K562 (cell line): Measurements from ENCODE around the gene KLK15. TPM values are rescaled to one million over a fixed set of nuclear protein-coding genes. Genes with fewer than 3 reads are reported as not detected.
"Not testable (repeated sequence)": the region's sequence is repeated elsewhere in the genome, so short reads cannot be mapped to it uniquely, and the experiment has no call there.

Experiments
- ATAC-seq: fragments of 200-7000 bp; cut with Tn5 transposase; 3 replicates; pipeline ENCODE4 v1.9.1; 2020; ENCODE audit warnings: moderate library complexity
- BruUV-seq: library from RNA; stranded (reverse); fragments of 400-500 nt; replicated peaks from 2 replicates; lab custom pipeline; 2021; lab: Mats Ljungman, UMichigan
- CTCF ChIA-PET: fragments of 300-600 bp; formaldehyde crosslinking; extraction: SDS; loops from one replicate; lab custom pipeline; 2021; ENCODE audit warnings: low intra/inter-chr PET ratio; lab: Yijun Ruan, JAX
- POLR2A ChIA-PET: fragments of 300-600, 350-650 bp; sonication (Branson Sonifier 250); formaldehyde crosslinking; extraction: SDS; loops from one replicate; lab custom pipeline; 2021; ENCODE audit warnings: antibody characterized with exemption, inconsistent platforms; lab: Yijun Ruan, JAX
- DNase-seq, 4 experiments: peaks; one replicate each; pipeline versions ENCODE4 v3.0.0 to v3.0.0-alpha.2; 2011 to 2018; ENCODE audit warnings: low spot score in 3 of 4, mixed read lengths in 3 of 4; ENCODE audit errors: extremely low read depth in 1 of 4
- FAIRE-seq: peaks from 2 replicates; lab custom pipeline; 2011; peaks lifted over from hg19 to GRCh38; lab: Jason Lieb, UNC
- H2AFZ ChIP-seq: 2 replicates; pipeline ENCODE4 v1.6.0; 2011; ENCODE audit warnings: low read depth, low read length, control low read depth, inconsistent platforms
- H3K27ac ChIP-seq: fragments of 200-600 bp; 3 replicates; pipeline ENCODE4 v1.8.0; 2011; ENCODE audit warnings: low read depth, mild to moderate bottlenecking, control low read depth, inconsistent platforms, low read length, moderate library complexity, mixed read lengths; ENCODE audit errors: extremely low read depth
- H3K27me3 ChIP-seq, 2 experiments: fragments of 300-600 bp in 1 of 2; 2 replicates in 1 of 2; 3 replicates in 1 of 2; pipeline versions ENCODE4 v1.6.0 to v1.8.0; 2011; ENCODE audit warnings: inconsistent platforms in 2 of 2, low read length in 2 of 2, mild to moderate bottlenecking in 1 of 2, mixed read lengths in 1 of 2, moderate library complexity in 1 of 2; ENCODE audit not compliant: control insufficient read depth in 2 of 2, insufficient read depth in 2 of 2
- H3K36me3 ChIP-seq: fragments of 300-600 bp; 3 replicates; pipeline ENCODE4 v1.8.0; 2011; ENCODE audit warnings: mild to moderate bottlenecking, low read length, inconsistent platforms; ENCODE audit not compliant: control insufficient read depth, insufficient read depth
- H3K4me1 ChIP-seq, 2 experiments: fragments of 200-600 bp in 1 of 2; replicated peaks in 1 of 2; 2 replicates in 1 of 2; 3 replicates in 1 of 2; pipeline versions ENCODE4 v1.5.1 to v1.8.0; 2011; ENCODE audit warnings: inconsistent platforms in 2 of 2, low read length in 2 of 2, mild to moderate bottlenecking in 1 of 2, mixed read lengths in 1 of 2, moderate library complexity in 1 of 2; ENCODE audit not compliant: control insufficient read depth in 2 of 2, insufficient read depth in 2 of 2
- H3K4me2 ChIP-seq: 2 replicates; pipeline ENCODE4 v1.6.1; 2011; ENCODE audit warnings: low read length, control low read depth, inconsistent platforms, mixed read lengths; ENCODE audit not compliant: insufficient read depth
- H3K4me3 ChIP-seq: fragments of 200-600 bp; sonication (generic), shearing (Covaris generic); 2 replicates; pipeline ENCODE4 v1.5.1; 2016; ENCODE audit warnings: control low read depth, inconsistent platforms
- H3K79me2 ChIP-seq: fragments of 200-600 bp; 3 replicates; pipeline ENCODE4 v1.8.0; 2011; ENCODE audit warnings: low read length, inconsistent platforms; ENCODE audit not compliant: control insufficient read depth, insufficient read depth
- H3K9ac ChIP-seq, 2 experiments: 2 replicates each; pipeline versions ENCODE4 v1.6.0 to v1.6.1; 2011; ENCODE audit warnings: low read depth in 2 of 2, low read length in 2 of 2, control low read depth in 1 of 2, inconsistent platforms in 1 of 2, mild to moderate bottlenecking in 1 of 2, mixed read lengths in 1 of 2; ENCODE audit not compliant: insufficient read depth in 1 of 2
- H3K9me1 ChIP-seq: one replicate; pipeline ENCODE4 v1.6.0; 2011; ENCODE audit warnings: inconsistent platforms, mild to moderate bottlenecking, low read length, moderate library complexity; ENCODE audit not compliant: control insufficient read depth, insufficient read depth
- H3K9me3 ChIP-seq: replicated peaks from 2 replicates; pipeline ENCODE4 v1.5.1; 2011; ENCODE audit warnings: low read depth, low read length, inconsistent platforms; ENCODE audit not compliant: control insufficient read depth, insufficient read depth
- H4K20me1 ChIP-seq: replicated peaks from 2 replicates; pipeline ENCODE4 v1.6.1; 2011; ENCODE audit warnings: low read length, inconsistent platforms, mixed read lengths; ENCODE audit not compliant: control insufficient read depth, insufficient read depth
- ZNF263 ChIP-seq: sonication (generic); formaldehyde crosslinking; IDR thresholded peaks from 2 replicates; pipeline ENCODE4 v1.8.0; 2022; ENCODE audit warnings: mild to moderate bottlenecking, missing genetic modification reagents, borderline replicate concordance
- WGBS: fragments of 100-300 bp; shearing (Covaris generic); methylation state at CpG from one replicate; pipeline ENCODE4 v1.1.6; 2016; ENCODE audit warnings: low coverage, mixed read lengths; ENCODE audit not compliant: insufficient coverage; ENCODE audit errors: missing lambda C conversion rate; 5-methylcytosine and 5-hydroxymethylcytosine counted together
- in situ Hi-C: fragments of 300-500 bp; cut with MboI; formaldehyde crosslinking; loops from 4 replicates; pipeline ENCODE4 v1.15.0; 2018; ENCODE audit warnings: inconsistent platforms, mixed read lengths
- intact Hi-C: fragments of 100-400 bp; cut with micrococcal nuclease; formaldehyde crosslinking; loops from 2 replicates; pipeline ENCODE4 v1.14.2; 2022
- polyA plus RNA-seq, 8 experiments: library from polyadenylated mRNA; depleted of rRNA in 4 of 8; stranded (reverse) in 5 of 8; unstranded in 3 of 8; fragments of >200 nt; fragmentation: Nextera tagmentation in 2 of 8; fragmentation: Illumina TruSeq in 1 of 8; extraction: Ambion mirVana in 2 of 8; extraction: Trizol in 1 of 8; gene quantifications; 2 replicates each; pipeline versions ENCODE4 v1.2.1 to v1.2.3, GENCODE V29; 2011 to 2014; ENCODE audit warnings: inconsistent platforms in 1 of 8, missing spikeins in 1 of 8
- total RNA-seq, 7 experiments: library from RNA; depleted of rRNA in 6 of 7; stranded (reverse); fragments of >200 nt in 6 of 7; fragmentation: Illumina TruSeq in 2 of 7; extraction: Trizol in 2 of 7; gene quantifications; 2 replicates each; pipeline versions ENCODE4 v1.2.1 to v1.2.3, GENCODE V29; 2011 to 2021; ENCODE audit warnings: low replicate concordance in 1 of 7
- TF ChIP-seq, protein P1 (sequence below), 2 experiments: fragments of 450-650 bp in 1 of 2; sonication (generic) in 1 of 2; formaldehyde crosslinking in 1 of 2; IDR thresholded peaks; 2 replicates each; pipeline versions ENCODE4 v1.7.1 to v1.9.0; 2016 to 2022; ENCODE audit warnings: inconsistent platforms in 1 of 2, mild to moderate bottlenecking in 1 of 2, missing genetic modification reagents in 1 of 2

KLK15 gene
- total and polyA plus RNA-seq, 9 of the 15 experiments (the other 6 are each of a cell fraction or from before 2014, with no cell fraction given): not detected

DNA sequence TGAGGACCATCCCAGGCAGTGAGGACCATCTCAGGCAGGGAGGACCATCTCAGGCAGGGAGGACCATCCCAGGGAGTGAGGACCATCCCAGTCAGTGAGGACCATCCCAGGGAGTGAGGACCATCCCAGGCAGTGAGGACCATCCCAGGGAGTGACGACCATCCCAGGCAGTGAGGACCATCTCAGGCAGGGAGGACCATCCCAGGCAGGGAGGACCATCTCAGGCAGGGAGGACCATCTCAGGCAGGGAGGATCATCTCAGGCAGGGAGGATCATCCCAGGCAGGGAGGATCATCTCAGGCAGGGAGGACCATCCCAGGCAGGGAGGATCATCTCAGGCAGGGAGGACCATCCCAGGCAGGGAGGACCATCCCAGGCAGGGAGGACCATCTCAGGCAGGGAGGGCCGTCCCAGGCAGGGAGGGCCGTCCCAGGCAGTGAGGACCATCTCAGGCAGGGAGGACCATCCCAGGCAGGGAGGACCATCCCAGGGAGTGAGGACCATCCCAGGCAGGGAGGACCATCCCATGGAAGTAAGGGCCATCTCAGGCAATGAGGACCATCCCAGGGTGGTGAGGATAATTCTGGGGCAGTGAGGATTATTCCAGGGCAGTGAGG, 21.6 kb downstream of the KLK15 start:
- H3K4me3 ChIP-seq, H3K36me3 ChIP-seq, DNase-seq, in situ Hi-C loops, H3K9me1 ChIP-seq, H4K20me1 ChIP-seq, ATAC-seq, H3K4me2 ChIP-seq, H3K79me2 ChIP-seq, BruUV-seq, FAIRE-seq, intact Hi-C loops, CTCF ChIA-PET, H3K9me3 ChIP-seq, H3K9ac ChIP-seq, H2AFZ ChIP-seq, H3K4me1 ChIP-seq, H3K27ac ChIP-seq: not testable (repeated sequence)
- 0% methylated on average over 3 of the region's 3 CpGs for WGBS
- POLR2A ChIA-PET: interaction anchor here (4.7 kb wide), 1 partner anchor 7 kb away, joined by 29 read pairs; no protein-coding TSS in a partner anchor
- peaks cover 0 to 11% of the 10 kb centered on the region in 2 experiments; a peak in 2 of 5 replicates for H3K27me3 ChIP-seq
- peak; percentile 100 for TF ChIP-seq ZNF263 (CRISPR knock-in tag)
- TF ChIP-seq, protein P1, sequence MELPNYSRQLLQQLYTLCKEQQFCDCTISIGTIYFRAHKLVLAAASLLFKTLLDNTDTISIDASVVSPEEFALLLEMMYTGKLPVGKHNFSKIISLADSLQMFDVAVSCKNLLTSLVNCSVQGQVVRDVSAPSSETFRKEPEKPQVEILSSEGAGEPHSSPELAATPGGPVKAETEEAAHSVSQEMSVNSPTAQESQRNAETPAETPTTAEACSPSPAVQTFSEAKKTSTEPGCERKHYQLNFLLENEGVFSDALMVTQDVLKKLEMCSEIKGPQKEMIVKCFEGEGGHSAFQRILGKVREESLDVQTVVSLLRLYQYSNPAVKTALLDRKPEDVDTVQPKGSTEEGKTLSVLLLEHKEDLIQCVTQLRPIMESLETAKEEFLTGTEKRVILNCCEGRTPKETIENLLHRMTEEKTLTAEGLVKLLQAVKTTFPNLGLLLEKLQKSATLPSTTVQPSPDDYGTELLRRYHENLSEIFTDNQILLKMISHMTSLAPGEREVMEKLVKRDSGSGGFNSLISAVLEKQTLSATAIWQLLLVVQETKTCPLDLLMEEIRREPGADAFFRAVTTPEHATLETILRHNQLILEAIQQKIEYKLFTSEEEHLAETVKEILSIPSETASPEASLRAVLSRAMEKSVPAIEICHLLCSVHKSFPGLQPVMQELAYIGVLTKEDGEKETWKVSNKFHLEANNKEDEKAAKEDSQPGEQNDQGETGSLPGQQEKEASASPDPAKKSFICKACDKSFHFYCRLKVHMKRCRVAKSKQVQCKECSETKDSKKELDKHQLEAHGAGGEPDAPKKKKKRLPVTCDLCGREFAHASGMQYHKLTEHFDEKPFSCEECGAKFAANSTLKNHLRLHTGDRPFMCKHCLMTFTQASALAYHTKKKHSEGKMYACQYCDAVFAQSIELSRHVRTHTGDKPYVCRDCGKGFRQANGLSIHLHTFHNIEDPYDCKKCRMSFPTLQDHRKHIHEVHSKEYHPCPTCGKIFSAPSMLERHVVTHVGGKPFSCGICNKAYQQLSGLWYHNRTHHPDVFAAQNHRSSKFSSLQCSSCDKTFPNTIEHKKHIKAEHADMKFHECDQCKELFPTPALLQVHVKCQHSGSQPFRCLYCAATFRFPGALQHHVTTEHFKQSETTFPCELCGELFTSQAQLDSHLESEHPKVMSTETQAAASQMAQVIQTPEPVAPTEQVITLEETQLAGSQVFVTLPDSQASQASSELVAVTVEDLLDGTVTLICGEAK (IDR thresholded peaks at IDR 0.05): not testable (repeated sequence)
- TF ChIP-seq, protein P1 (CRISPR knock-in tag; IDR thresholded peaks at IDR 0.05): 0 out of 2 replicates have a peak, but pooled peaks have one; percentile 42
